Loucy (cell line): ENCODE data around the gene BARHL2.

Experiments used
- H2AFZ ChIP-seq: fragments of 200-600 bp; sonication (generic); 2 replicates; pipeline ENCODE4 v1.6.0; 2016; ENCODE audit warnings: antibody characterized with exemption, mild to moderate bottlenecking, low read length, moderate library complexity
- H3F3A ChIP-seq: fragments of 200-600 bp; 2 replicates; pipeline ENCODE4 v1.6.0; 2016; ENCODE audit warnings: antibody characterized with exemption, low read depth, mild to moderate bottlenecking
- H3K27me3 ChIP-seq: fragments of 200-600 bp; sonication (generic); 2 replicates; pipeline ENCODE4 v1.6.1; 2014; ENCODE audit warnings: low read length, mild to moderate bottlenecking; ENCODE audit not compliant: insufficient read depth, poor library complexity, severe bottlenecking
- H3K36me3 ChIP-seq: fragments of 200-600 bp; sonication (generic); 2 replicates; pipeline ENCODE4 v1.6.1; 2016; ENCODE audit warnings: low read length; ENCODE audit not compliant: insufficient read depth
- H3K4me1 ChIP-seq: fragments of 200-600 bp; sonication (generic); 2 replicates; pipeline ENCODE4 v1.5.1; 2014; ENCODE audit warnings: low read length, mild to moderate bottlenecking; ENCODE audit not compliant: insufficient read depth, poor library complexity, severe bottlenecking
- H3K4me2 ChIP-seq: fragments of 200-600 bp; sonication (generic); 2 replicates; pipeline ENCODE4 v1.6.0; 2014; ENCODE audit warnings: antibody characterized with exemption, low read length, low read depth, mild to moderate bottlenecking; ENCODE audit not compliant: poor library complexity, severe bottlenecking
- H3K4me3 ChIP-seq: fragments of 200-600 bp; sonication (generic); 2 replicates; pipeline ENCODE4 v1.5.1; 2014; ENCODE audit warnings: low read length, mild to moderate bottlenecking, mixed read lengths; ENCODE audit not compliant: poor library complexity, severe bottlenecking
- H3K79me2 ChIP-seq: fragments of 200-600 bp; sonication (generic); 2 replicates; pipeline ENCODE4 v1.6.1; 2014; ENCODE audit warnings: low read length; ENCODE audit not compliant: insufficient read depth
- H3K9ac ChIP-seq: fragments of 200-600 bp; sonication (generic); 2 replicates; pipeline ENCODE4 v1.6.0; 2014; ENCODE audit warnings: mild to moderate bottlenecking, low read depth, low read length, moderate library complexity; ENCODE audit not compliant: poor library complexity, severe bottlenecking
- H3K9me2 ChIP-seq: fragments of 200-600 bp; sonication (generic); replicated peaks from 2 replicates; pipeline ENCODE4 v1.6.1; 2016; ENCODE audit warnings: low read depth, low read length, mixed read lengths
- H3K9me3 ChIP-seq: fragments of 200-600 bp; sonication (generic); 2 replicates; pipeline ENCODE4 v1.6.1; 2014; ENCODE audit warnings: mild to moderate bottlenecking, antibody characterized with exemption, low read length, low read depth; ENCODE audit not compliant: insufficient read depth
- H4K20me1 ChIP-seq: fragments of 200-600 bp; sonication (generic); 2 replicates; pipeline ENCODE4 v1.6.0; 2014; ENCODE audit warnings: antibody characterized with exemption, low read length, mild to moderate bottlenecking; ENCODE audit not compliant: insufficient read depth, poor library complexity, severe bottlenecking
- EZH2phosphoT487 ChIP-seq: fragments of 200-600 bp; IDR thresholded peaks from 2 replicates; pipeline ENCODE4 v1.6.1; 2018; ENCODE audit warnings: antibody characterized with exemption, mild to moderate bottlenecking, moderate library complexity, borderline replicate concordance
- TF ChIP-seq, protein P1 (sequence below): fragments of 200-600 bp; sonication (generic); conservative IDR thresholded peaks from 2 replicates; pipeline ENCODE4 v1.5.1; 2014; ENCODE audit warnings: mild to moderate bottlenecking, antibody characterized with exemption, low read length

Gene BARHL2

DNA sequence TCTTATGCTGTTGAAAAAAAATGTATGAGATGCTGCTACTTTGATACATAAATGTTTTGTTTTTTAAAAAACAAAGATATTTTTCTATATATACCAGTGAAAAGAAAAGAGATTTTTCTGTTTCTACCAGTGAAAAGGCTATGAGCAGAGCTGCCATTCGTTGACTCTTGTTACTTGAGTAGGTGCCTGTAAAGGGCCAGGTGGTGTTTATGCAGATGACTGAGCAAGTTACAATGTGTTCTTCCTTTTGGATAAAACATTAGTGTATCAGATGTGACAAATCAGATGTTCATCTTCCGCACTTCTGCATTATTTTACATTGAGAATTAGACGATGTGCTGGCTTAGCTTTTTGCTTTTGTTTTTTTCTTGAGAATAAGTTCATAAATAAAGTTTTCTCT lies 45.4 kb downstream of the BARHL2 start:
- H3K9me3 ChIP-seq = peaks cover 13% of the 10 kb centered on the region
- no peaks in the 10 kb centered on the region for H3K79me2 ChIP-seq
- H3K4me3 ChIP-seq = no peak overlapping the region
- no peaks in the 10 kb centered on the region for H4K20me1 ChIP-seq
- no peaks in the 10 kb centered on the region for H3K36me3 ChIP-seq
- no peak overlapping the region for H3K4me2 ChIP-seq
- no peaks in the 10 kb centered on the region for H3K27me3 ChIP-seq
- no peak for TF ChIP-seq EZH2phosphoT487
- TF ChIP-seq, protein P1, sequence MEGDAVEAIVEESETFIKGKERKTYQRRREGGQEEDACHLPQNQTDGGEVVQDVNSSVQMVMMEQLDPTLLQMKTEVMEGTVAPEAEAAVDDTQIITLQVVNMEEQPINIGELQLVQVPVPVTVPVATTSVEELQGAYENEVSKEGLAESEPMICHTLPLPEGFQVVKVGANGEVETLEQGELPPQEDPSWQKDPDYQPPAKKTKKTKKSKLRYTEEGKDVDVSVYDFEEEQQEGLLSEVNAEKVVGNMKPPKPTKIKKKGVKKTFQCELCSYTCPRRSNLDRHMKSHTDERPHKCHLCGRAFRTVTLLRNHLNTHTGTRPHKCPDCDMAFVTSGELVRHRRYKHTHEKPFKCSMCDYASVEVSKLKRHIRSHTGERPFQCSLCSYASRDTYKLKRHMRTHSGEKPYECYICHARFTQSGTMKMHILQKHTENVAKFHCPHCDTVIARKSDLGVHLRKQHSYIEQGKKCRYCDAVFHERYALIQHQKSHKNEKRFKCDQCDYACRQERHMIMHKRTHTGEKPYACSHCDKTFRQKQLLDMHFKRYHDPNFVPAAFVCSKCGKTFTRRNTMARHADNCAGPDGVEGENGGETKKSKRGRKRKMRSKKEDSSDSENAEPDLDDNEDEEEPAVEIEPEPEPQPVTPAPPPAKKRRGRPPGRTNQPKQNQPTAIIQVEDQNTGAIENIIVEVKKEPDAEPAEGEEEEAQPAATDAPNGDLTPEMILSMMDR = no peak
- no peak overlapping the region for H3K9ac ChIP-seq
- H3F3A ChIP-seq = no peaks in the 10 kb centered on the region
- H2AFZ ChIP-seq = no peak overlapping the region
- no peaks in the 10 kb centered on the region for H3K9me2 ChIP-seq
- H3K4me1 ChIP-seq = no peaks in the 10 kb centered on the region

GRCh38 chr1:90671251-90671650 lies 45.9 kb downstream of the BARHL2 start:
- no peaks in the 10 kb centered on the region for H4K20me1 ChIP-seq
- no peaks in the 10 kb centered on the region for H3K79me2 ChIP-seq
- no peak overlapping the region for H3K4me2 ChIP-seq
- peaks cover 13% of the 10 kb centered on the region for H3K9me3 ChIP-seq
- H3K36me3 ChIP-seq = no peaks in the 10 kb centered on the region
- H3K9me2 ChIP-seq = no peaks in the 10 kb centered on the region
- TF ChIP-seq EZH2phosphoT487 = no peak
- TF ChIP-seq, protein P1 = no peak
- H3F3A ChIP-seq = no peaks in the 10 kb centered on the region
- H3K4me3 ChIP-seq = no peak overlapping the region
- no peak overlapping the region for H2AFZ ChIP-seq
- H3K27me3 ChIP-seq = no peaks in the 10 kb centered on the region
- H3K4me1 ChIP-seq = no peaks in the 10 kb centered on the region
- no peak overlapping the region for H3K9ac ChIP-seq
